HPDE6-E6E7 (cell line): ENCODE results near the gene PEX10.

Experiments
- DNase-seq: peaks from one replicate; pipeline ENCODE4 v3.0.0; 2011; ENCODE audit warnings: missing footprints; ENCODE audit errors: extremely low spot score

The PEX10 gene

DNA sequence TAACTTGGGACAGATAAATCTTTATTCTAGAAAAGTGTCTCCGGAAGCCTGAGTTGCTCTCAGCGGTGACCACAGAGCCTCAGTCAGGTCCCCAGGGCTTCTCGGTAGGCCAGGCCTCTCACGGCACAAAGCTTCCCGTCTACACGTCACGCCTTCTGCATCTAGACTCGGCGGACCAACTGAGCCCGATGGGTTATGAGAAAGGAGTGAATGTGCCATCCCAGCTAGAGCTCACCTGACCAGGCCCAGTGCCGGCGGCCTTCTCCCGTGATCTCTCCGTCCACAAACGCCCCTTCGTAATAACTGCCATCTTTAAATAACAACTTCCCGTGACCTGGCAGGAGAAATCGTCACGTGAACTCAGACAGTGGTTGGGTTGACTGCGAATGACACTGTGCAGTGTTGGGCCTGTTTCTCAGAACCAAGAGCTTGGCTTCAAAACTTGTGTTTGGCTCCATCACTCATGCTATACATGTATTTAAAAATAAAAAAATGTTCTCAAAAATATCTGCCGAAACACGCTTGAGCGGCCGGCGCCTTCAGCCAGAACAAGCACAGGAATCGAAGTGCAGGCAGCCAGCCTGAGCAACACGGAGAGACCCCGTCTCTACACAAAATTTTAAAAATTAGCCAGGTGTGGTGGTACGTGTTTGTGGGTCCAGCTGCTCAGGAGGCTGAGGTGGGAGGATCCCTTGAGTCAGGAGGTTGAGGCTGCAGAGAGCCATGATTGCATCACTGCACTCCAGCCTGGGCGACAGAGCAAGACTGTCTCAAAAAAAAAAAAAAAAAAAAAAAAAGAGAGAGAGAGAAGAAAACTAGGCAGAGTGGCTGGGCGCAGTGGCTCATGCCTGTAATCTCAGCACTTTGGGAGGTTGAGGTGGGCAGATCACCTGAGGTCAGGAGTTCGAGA lies 24.1 kb downstream of the PEX10 start:
- DNase-seq: no peak

DNA sequence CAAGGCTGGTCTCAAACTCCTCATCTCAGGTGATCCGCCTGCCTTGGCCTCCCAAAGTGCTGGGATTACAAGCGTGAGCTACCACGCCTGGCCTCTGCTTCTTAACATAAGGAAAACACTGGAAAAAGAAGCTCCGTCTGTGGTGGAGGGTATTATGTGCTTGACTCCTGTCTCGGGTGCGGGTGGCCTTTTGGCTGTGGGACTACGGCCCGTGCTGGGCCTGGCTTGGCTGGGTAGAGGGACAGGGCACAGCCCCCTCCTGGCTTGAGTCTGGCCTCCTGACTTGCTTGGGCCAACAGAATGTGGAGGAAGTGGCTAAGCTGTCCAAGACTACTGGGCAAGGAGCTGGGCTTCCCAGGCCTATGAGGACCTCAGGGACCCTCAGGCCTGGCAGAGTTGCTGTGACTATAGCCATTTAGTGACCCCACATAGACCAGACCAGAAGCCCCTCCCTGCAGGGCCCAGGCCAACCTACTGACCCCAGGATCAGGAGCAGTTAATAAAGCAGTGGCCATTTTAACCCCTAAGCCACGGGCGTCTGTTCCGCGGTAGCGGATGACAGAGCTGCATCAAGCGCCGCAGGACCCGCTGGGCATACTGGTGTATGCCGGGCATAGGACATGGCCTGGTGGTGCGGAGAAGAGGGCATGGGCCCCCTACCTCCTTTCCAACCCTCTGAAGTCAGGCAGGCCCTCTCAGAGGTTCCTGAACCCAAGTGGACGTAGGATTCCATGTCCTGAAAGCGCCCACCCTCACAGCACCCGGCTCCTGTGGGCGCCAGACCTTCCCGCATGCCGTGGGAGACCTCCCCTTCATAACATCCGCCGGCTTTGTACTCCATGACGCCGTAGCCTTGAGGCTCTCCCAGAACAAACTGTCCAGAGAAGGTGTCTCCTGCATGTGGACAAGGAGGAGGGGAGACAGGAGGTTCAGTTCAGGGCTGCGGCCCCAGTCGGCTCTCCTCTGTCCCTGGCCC lies 25.4 kb downstream of the PEX10 start:
- no peak for DNase-seq

DNA sequence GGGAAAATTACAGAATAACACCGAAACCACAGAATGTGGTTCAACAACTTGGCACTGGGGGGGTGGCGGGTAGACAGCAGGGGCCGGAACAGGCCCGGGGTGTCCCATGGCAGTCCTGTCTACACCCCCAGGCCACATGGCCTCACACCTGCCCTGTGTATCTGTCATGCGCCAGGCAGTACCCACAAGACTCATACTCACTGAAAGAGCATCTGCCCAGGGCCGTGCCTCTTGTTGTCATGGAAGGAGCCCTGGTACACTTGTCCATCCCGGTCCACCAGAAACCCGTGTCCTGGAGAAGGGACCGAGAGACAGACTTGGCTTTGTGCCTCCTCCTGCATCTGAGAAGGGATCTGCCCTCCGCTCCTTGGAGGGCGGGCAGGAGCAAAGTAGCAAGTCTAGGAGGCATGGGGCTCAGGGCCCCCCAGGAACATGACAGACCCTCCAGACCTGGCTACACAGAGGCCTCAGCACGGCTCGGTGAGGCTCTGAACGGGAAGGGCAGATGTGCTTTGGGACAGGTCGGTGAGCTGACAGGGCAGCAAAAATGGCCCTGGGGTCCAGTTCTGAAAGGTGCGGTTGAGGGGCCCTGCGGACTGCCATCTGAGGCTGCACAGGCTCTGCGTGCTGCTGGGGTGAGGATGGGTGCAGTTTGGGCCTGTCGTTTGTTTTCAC lies 26.6 kb downstream of the PEX10 start:
- no peak for DNase-seq

DNA sequence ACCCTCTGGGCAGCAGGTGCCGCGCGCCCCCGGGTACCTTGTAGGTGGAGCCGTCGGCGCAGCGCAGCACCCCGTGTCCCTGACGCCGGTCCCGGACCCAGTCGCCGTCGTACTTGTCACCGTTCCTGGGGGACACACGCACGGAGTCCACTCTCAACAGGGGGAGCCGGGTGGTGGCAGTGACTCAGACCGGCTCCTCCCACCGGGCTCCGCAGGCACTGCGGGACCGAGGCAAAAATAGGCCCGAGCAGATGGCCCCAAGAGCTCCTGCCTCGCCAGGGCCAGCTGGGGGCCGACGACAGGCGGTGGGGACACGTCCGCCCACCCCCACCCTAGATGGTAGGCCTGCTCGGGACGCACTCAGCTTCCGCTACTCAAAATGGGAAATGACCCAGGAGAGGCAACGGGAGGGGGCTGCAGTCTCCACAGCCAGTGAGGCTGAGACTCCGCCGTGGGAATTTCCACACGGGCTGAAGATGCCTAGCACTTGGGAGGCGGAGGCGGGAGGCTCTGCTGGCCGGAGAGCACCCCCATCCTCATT lies 27.4 kb downstream of the PEX10 start:
- DNase-seq: no peak

DNA sequence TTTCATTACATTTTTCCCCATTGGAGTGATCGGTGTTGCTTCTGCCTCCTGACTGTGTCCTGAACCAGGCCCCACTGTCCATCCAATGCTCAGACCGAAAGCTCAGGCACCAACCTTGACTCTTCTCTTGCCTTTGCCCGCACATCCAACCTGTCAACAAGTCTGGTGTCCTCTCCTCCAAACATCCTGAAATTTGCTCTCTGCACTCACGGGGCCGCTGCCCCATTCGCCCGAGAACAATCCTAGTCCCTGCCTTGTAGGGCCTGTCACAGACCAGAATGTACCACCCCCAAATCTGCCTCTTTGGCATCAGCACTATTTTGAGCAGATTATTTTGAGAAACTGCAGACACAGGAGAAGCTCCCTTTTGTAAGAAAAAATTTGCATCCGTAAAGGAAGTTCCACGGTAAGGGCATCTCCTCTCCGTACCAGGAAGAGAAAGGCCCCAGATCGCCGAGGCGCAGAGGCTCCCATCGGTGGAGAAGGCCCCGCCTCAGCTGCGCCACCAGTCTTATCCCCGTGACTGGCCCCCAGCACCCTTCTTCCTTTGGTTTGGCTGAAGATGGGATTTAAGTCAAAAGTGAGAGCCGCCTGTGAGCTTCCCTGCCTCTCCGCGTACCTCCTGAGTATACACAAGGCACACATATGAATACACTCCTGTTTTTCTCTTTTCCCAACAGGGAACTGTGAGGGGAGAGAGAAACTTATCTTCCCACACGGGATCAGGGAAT lies 28.1 kb downstream of the PEX10 start:
- DNase-seq: no peak

- DNase-seq: no peak
These were observed 28.8 kb downstream of the PEX10 start for GRCh38 chr1:2383576-2383975.

DNA sequence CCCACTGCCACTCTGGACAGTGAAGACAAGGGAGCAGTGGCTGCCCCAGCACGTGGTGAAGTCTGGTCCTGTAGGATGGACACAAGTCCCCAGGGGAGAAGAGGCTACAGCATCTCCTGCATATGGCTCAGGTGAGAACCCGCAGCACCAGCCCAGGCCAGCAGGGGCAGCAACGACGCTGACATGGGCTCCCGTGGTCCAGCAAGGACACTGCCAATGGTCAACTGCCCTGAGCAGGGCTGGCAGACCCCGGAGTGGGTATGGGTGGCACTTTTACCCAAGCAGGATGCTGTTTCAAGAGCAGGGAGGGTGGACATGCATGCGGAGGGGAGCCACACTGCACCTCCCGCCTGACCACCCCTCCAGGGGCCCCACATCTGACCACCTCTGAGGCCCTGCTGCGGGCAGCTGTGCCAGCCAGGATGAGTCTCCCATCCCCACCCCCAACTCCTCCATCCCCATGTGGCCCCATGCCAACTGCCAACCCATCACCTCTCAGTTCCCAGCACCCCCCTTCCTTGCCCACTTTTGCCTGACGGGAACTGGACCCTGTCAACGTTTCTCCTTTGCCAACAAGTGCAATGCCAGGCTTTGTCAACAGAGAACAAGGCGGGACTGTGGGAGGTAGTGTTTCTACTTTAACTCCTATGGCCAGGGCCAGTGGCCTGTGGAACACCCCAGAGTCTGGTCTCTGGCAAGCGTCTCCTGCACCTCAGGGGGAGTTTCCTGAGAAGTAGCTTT lies 29.6 kb downstream of the PEX10 start:
- peak; percentile 49 for DNase-seq

DNA sequence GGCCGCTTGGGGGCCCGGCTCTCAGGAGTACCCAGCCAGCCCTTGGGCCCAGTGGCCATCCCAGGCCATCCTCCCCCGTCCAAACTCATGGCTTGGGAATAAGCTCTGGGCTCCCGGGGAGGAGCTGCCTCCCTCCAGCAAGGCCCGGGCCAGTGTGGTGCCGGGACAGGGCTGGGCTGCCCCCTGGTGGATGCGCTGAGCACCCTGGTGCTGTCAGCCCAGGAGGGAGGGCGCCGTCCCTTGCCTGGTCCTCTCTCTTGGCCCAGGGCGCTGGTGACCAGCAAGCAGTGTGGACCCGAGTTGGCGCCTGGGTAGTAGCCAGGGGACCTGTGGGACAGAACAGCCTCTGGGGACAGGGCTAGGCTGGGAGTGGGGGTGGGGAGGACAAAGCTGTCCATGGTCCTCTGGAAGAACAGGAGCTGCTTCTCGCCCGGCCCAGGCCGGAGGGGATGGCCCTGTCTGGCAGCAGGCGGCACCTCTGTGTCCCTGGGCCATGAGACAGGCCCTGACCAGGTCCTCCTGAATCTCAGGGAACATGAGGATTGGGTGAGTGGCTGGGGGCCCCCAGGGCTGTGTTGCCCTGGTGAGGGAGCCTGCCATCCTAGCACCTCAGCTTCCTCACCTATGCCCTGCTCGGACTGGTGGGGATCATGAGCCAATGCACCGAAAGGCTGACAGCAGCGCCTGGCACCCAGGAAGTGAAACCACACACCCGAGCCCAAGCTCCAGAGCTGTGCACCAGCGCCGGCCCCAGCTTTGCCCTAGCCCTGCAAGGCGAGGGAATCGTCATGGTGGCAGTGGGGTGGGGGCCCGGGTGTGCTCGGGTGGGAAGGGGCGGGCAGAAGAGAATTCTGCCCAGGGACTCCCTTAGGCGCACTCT lies 30.4 kb downstream of the PEX10 start:
- peak; percentile 94 for DNase-seq

DNA sequence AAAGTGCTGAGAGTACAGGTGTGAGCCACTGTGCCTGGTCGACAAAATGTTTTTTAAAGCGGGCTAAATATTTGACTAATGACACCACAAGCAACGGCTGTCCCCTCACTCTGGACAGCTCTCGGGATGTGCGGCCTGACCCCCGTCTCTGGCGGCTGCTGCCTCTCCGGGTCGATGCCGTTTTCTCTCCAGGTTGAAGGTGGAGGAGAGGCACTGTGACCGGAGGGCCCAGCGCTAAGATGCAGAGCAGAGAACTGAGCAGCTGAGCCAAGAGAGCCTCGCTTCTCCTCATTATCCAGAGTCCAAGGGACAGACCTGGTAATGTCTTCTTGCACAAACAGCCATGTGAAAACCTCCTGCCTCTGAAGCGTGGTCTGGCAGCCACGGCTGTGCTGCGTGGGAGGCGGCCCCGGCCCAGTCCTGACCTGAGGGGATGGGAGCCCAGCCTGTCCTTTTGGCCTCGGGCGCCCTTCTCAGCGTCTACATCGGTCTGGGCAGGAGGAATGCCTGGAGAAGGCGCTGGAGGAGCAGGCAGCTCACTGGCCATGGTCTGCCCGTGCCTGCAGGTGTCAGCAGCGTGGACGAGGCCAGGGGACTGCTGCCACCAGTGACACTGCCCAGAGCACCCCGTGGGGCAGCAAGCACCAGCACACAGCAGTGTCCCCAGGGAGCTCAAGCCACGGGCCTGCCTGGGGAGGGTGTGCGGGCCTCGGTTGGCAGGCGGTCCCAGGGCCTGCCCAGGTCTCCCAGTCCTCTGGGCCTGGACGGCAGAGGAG lies 31.4 kb downstream of the PEX10 start:
- no peak for DNase-seq

DNA sequence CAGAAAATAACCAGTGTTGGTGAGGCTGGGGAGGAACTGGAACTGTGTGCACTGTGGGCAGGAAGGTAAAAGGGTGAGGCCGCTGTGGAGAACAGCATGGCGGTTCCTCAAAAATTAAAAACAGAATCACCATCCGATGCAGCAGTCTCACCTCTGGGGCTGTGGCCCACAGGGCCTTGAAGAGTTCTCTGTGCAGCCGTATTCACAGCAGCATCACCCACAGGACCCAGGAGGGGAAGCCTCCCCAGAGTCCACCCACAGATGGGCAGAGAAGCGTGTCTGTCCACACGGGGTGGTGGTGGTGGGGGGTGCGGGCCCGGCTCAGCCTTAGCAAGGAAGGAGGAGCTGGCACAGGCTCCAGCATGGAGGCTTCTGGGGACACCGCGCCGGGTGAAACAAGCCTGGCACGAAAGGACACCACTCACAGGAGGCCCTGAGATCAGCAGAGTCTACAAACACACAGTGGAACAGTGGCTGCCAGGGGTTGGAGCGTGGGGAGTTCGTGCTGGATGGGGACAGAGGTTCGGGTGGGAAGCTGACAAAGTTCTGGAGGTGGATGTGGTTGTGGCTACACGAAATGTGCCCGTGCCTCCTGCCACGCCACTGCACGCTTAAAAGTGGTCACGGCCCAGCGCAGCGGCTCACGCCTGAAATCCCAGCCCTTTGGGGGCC lies 32.5 kb downstream of the PEX10 start:
- DNase-seq: no peak

GRCh38 chr1:2378956-2379732 lies 33.2 kb downstream of the PEX10 start:
- no peak for DNase-seq

GRCh38 chr1:2378441-2378851 lies 33.9 kb downstream of the PEX10 start:
- no peak for DNase-seq

DNA sequence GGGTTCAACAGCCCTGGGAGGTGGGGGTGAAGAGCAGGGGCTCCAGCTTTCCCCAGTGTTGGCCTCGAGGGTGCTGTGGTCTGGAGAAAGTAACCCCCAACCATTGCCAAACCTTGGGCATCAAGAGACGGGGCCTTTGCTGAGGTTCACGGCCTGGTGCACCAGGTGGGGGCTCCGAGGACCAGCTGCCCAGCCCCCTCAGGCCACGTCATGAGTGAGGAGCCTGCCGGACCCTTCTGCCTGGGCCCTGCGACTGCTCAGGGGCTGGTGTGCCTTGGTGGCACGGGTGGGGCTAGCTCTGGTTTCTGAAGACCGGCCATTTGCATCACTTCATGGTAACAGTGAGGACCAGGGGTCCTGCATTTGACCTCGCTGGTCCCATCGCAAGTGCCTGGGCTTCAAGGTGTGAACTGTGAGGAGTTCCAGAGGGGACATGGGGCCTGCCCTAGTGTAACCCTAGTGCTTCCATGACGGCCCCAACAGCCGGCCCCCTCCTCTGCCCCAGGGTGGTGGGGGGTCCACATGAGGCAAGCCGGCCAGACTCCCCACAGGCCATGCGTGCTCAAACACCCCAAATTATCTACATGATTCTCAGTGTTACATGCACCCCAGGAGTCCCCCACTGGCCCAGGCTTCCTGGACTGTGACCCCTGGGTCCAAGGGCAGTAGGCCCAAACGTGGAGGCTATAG lies 34.5 kb downstream of the PEX10 start:
- DNase-seq: no peak

- no peak for DNase-seq
These were observed 35.3 kb downstream of the PEX10 start for GRCh38 chr1:2376931-2377672.

- no peak for DNase-seq
These were observed 36.1 kb downstream of the PEX10 start for GRCh38 chr1:2376261-2376741.

GRCh38 chr1:2375923-2376260 lies 36.5 kb downstream of the PEX10 start:
- no peak for DNase-seq
